ENCODE data around the gene CACNA1A.

Gene CACNA1A

DNA sequence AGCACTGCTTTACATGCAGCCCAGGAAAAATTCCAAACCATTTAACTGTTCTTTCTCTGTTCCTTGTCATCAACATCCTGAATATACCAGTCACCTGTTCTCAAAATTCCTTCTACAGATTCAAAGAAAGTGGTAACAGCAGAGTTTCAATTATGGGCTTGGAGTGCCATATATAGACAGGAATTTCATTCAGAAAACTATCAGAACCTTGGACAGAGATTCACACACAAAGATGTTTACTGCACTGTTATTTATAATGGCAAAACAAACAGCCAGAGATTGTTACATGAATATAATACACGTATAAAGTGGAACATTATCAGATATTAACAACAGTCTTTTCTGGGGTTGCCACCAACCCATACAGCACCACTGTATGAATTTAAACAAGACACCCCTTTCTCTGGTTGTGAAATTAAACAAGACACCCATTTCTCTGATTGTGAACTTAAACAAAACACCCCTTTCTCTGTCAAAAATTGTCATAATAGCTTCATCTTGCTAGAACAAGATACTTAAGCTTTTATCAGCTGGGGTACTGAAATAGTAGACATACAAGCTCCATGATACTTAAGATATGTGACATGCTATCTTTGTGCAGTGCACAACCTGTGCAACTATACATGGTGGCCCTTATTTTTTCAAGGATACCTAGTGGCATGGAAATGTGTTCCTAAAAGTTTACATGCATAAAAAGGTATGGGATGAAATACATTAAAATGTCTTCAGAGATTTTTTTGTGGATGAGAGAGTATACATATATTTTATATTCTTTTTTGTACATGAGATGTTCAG is 12.6 kb downstream of the CACNA1A start:
- no peak for DNase-seq (ENCODE audit: low read depth in 3 of 3, low spot score in 1 of 3)

DNA sequence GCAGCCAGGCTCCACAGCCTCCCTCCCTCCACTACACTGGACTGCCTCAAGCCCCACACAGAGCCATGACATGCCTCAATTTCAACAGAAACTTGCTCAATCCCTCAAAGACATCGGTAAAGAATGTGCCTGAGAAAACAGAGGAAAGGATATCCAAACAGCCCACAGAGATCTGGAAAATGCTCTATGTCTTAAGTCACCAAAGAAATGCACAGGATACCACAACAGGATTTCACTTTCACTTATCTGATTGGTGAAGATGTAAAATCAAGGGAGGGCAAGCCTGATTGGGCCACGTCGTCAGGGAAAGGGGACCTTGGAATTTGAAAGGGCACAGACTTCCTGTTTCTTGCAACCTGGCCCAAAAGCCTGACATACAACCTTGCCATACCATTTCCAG is 14.2 kb downstream of the CACNA1A start:
- no peak for DNase-seq (ENCODE audit: low read depth in 3 of 3, low spot score in 1 of 3)

DNA sequence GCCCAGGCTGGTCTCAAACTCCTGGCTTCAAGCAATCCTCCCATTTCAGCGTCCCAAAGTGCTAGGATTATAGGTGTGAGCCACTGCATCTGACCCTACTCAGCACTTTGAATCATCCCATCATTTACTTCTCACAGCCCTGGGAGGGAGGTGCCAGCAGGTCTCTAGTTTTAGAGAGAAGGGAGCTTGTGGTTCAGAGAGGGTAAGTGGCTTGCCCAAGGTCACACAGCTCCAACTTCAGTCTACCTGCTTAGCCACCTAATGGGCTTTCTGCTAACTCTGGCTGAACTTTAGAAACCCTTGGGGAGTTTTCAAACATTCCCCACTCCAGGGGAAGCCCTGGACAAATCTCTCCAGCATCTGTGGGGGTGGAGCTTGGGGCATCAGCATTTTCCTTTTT is 18.3 kb downstream of the CACNA1A start:
- DNase-seq (ENCODE audit: low read depth in 3 of 3, low spot score in 1 of 3): no peak

DNA sequence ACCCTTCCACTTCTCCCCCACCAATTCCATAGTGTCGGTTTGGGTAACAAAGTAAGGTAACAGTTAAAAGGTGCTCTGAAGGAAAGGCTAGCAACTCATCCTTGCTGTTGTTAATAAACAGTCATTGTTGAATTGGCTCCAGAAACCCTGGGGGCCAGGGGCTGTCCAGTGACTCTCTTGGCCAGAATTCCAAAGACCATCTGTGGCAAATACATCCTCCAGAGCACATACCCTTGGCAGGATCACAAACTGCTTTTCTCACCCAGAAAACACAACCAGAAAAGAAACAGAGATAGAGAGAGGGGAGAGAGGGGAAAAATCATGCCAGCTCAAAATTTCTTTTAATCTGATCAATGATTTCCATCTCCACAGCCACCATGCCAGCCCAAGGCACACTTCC is 22.1 kb downstream of the CACNA1A start:
- no peak for DNase-seq (ENCODE audit: low read depth in 3 of 3, low spot score in 1 of 3)

DNA sequence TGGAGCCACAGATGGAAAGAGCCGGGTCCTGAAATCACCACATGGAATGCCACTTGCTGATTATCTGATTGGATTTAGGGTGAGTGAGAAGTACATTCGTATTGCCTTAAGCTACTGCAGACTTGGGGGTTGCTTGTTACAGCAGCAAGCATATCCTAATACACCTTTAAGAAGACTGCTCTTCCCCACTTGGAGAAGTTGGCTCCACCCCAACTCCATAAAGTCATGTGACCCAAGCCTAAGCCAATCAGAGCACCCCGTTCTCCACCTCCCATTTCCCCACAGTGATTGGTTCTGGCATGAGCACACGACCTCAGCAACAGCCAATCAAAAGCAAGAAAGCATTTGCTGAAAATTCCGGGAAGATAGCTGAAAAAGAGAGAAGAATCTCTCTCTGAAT is 23.1 kb downstream of the CACNA1A start:
- no peak for DNase-seq (ENCODE audit: low read depth in 3 of 3, low spot score in 1 of 3)

DNA sequence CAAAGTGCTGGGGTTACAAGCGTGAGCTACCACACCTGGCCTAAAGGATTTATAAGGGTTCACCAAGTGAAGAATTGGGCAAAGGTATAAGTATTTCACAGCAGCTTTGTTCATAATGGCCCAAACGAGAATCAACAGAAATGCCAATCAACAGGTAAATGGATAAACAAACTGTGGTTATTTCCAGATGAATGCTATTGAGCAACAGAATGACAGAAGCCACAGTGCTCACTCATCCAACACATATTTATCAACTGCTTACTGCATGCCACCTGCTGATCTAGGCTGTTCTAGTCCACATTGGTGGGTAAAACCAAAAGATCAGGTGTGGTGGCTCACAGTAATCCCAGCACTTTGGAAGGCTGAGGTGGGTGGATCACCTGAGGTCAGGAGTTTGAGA is 27.7 kb downstream of the CACNA1A start:
- no peak for DNase-seq (ENCODE audit: low read depth in 3 of 3, low spot score in 1 of 3)

DNA sequence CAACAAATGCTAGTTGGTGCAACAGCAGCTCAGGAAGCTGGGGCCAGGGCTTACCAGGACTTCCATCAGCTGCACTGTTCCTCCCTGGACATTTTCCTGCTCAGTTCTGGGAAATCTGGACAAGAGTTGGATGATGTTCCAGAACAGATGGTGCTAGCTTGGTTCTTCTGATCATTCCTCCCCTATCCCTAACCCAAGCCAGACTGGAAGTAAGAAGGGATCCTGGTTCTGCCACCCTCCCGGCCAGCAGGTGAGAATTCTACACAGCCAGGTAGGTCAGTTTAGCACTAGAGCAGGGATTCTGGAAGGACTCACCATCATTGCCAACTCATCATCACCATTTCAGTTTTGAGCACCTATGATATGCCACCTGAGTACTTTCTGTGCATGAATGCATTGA is 30.2 kb downstream of the CACNA1A start:
- DNase-seq (ENCODE audit: low read depth in 3 of 3, low spot score in 1 of 3): no peak

DNA sequence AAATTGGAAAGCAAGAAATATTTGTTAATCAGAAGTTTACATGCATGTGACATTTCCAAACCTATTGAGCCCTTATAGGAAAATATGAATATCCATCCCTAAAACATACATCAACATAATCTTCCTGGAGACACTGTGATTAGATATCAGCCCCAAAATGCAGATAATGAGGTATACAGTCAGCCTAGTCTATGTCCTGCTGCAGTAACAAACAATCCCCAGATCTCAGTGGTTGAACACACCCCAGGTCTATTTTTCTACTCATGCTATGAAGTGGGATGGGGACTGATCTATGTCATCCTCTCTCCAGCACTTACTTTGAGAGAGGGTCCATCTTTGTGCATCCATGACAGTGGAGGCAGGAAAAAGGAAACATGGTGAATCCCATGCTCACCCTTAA is 31.2 kb downstream of the CACNA1A start:
- DNase-seq (ENCODE audit: low read depth in 3 of 3, low spot score in 1 of 3): no peak

DNA sequence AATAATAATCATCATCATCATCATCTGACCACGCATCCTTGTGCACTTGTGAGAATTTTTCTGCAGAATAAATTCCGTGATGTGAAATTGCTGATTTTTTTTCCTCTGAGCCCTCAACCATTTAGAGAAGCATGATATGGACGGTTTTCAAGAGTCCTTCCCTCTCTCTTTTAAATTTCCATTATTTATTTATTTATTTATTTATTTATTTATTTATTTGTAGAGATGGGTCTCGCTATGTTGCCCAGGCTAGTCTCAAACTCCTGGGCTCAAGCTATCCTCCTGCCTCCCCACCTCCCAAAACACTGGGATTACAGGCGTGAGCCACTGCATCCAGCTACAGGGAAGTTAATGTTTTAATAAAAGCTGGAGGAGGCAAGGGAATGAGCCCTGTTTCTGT is 39.6 kb downstream of the CACNA1A start:
- DNase-seq (ENCODE audit: low read depth in 3 of 3, low spot score in 1 of 3): no peak

DNA sequence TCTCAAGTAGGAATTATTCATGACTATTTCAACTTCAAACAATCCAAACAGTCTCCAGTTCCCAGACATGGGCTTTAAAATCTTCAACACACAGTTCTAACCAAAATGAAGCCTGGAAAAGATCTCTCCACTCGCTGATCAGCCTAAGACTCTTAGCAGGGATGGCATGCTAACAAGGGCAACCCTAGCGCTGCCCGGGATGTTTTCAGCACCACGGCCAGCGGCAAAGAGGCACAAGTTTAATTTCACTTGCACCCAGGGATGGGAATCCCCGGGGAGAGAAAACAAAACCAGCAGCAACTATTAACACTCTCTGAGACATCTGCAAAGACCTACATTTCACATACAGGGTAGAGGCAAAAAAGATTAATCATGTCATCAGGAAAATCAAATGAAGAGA is 43.0 kb downstream of the CACNA1A start:
- DNase-seq (ENCODE audit: low read depth in 3 of 3, low spot score in 1 of 3): no peak

DNA sequence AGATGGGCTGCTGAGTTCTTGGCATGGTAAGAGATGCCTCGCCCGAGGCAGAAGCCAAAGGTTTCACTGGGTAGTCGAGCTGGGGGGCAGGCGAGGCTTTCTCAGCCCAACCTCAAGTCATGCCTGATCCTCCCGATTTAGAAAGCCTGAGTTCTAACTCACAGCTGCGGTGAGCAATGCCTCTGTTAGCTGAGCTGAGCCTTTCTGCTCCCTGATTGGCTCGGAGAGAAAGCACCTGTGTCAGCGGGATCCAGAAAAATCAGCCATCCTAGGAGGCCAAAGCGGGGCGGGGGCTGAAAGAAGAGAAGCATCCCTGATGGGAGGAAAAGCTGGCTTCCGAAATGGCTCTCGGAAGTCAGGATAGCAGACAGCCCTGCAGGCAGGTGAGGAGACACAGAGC is 44.7 kb downstream of the CACNA1A start:
- no peak for DNase-seq (ENCODE audit: low read depth in 3 of 3, low spot score in 1 of 3)

DNA sequence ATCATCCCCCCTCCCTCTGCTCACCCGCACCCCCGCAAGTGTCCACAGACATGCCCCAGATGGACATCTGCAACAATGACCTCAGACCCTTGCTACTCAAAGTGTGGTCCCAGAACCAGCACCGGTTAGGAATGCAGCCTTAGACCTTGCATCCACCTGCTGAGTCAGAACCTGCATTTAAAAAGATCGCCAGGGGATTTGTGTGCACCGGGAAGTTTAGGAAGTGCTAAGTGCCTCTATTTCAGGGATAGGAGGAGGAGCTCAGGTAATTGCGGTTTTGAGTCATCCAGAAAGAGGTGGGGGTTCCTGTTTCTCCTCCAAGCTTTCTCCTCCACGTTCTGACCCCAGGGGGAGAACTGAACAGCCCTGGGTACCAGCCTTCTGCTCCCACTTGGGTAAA is 46.2 kb downstream of the CACNA1A start:
- DNase-seq (ENCODE audit: low read depth in 3 of 3, low spot score in 1 of 3): no peak

DNA sequence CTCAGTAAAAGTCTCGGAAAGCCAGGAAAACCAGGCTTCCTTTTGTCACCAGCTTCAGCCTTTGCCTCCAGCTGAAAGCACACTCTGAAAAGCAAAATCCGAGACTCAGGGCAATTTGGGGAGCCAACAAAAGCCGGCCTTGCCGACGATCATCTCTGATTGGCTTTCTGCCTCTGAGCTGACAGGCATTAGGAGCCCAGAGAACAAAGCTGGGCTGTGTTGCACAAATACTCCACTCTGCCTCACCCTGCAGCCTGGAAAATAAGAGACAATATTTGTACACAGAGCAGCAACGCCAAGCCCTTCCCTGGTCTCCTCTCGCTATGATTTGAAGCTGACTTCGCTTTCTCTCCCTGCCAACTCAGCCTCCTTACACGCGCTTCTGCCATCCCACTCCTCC is 46.9 kb downstream of the CACNA1A start:
- DNase-seq (ENCODE audit: low read depth in 3 of 3, low spot score in 1 of 3): no peak

DNA sequence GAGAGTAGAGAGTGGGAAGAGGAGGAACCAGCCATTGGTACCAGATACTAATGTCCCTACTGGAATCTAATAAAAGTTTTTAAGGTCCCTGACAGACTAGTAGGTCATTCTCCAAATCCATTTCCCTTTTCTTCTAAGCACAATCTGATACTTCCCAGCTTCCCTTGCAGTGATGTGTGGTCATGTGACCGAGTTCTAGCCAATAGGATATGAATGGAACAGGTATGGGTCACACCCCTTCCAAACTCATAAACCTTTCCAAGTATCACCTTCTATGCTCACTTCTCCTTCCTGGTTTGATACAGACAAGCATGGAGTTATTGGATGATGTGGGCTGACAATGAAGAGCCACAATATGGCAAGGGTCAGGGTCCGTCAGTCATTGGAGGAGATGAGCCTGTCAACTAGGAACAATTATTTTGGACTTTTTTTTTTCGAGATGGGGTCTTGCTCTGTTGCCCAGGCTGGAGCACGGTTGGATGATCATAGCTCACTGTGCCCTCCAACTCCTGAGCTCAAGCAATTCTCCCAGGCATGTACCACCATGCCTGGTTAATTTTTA is 54.8 kb downstream of the CACNA1A start:
- no peak for DNase-seq (ENCODE audit: low read depth in 3 of 3, low spot score in 1 of 3)

DNA sequence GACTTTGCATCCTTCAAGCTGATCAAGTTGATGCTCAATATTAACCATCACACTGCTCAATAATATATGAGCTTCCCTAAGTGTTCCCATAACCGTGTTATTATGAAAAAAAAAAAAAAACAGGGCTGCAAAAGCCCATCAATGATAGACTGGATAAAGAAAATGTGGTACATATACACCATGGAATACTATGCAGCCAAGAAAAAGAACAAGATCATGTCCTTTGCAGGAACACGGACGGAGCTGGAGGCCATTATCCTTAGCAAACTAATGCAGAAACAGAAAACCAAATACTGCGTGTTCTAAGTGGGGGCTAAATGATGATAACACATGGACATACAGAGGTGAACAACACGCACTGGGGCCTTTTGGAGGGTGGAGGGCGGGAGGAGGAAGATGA is 58.3 kb downstream of the CACNA1A start:
- DNase-seq (ENCODE audit: low read depth in 3 of 3, low spot score in 1 of 3): no peak

DNA sequence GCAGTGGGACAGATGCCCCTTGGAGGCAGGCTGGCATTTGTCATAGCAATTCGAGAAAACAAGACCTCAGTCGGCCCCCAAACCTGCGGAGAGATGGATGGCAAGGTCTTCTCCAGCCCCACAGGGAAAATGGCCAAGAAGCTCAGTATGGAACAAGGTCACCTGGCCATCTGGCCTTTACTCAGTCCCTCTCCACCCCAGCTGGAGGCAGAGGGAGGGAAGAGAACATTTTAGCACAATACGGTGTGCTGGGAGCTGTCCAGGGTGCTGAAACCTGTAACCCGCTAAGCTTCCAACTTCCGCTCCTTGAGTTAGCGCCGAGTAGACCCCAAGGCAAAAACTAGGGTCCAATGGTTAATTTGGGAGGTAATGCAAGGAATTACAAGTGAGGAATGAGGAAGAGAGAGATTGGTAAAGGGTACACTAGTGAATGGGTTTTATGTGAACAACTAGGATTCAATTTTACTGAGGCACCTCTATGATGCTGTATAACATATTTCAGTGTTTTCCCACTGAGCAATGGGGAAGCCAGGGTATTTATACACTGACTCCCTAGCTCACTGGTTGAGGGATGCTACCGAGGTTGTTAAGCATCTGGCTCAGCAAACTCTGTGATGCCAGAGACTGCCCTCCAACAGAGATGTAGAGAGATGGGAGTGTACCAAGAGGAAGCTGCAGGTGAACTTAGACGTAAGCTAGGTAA is 64.3 kb downstream of the CACNA1A start:
- peak in 1 of 3 donors; percentile 17 for DNase-seq (ENCODE audit: low read depth in 3 of 3, low spot score in 1 of 3)

DNA sequence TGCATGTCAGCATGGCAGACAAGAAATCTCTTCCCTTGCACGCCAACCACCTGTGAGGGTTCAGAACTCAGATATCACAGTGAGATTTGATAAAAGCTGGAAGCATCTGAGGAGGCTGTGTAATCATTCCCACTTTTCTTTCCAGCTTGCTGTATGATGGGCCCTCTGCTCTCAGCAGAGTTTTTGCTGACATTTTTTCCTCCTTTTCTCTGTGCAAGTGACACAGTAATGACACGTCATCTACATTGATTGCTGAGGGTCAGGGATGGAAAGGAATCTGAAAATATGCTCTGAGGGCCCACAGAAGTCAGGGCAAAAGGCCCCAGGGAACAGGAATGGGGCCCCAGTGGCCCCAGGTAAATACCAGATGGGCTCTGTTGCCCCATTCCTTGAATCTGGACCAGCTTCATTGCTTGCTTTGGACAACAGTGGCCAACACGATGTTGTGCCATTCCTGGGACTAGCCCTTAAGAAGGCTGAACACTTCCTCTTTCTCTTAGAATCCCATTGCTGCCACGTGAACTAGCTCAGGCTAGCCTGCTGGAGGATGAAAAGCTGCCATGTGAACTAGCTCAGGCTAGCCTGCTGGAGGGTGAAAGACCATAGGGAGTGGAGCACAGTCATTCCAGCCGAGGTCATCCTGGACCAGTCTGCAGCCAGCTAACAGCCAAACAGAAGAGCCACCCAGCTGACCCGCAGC is 68.2 kb downstream of the CACNA1A start:
- no peak for DNase-seq (ENCODE audit: low read depth in 3 of 3, low spot score in 1 of 3)

DNA sequence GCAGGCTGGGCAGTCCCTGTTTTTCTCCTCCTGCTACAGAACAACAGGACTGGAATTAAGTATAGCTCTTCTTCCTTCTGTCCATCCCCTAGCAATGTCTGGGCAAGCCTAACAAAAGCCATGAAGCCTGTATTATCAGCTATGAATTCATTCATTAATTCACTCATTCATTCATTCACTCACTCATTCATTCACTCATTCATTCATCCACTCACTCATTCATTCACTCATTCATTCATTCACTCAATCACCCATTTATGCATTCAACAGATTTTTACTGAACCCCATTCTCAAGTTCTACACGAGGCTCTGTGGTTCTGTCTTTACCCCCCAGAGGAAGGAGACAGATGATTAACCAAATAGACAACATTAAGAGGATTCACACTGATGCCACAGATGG is 69.9 kb downstream of the CACNA1A start:
- DNase-seq (ENCODE audit: low read depth in 3 of 3, low spot score in 1 of 3): no peak

DNA sequence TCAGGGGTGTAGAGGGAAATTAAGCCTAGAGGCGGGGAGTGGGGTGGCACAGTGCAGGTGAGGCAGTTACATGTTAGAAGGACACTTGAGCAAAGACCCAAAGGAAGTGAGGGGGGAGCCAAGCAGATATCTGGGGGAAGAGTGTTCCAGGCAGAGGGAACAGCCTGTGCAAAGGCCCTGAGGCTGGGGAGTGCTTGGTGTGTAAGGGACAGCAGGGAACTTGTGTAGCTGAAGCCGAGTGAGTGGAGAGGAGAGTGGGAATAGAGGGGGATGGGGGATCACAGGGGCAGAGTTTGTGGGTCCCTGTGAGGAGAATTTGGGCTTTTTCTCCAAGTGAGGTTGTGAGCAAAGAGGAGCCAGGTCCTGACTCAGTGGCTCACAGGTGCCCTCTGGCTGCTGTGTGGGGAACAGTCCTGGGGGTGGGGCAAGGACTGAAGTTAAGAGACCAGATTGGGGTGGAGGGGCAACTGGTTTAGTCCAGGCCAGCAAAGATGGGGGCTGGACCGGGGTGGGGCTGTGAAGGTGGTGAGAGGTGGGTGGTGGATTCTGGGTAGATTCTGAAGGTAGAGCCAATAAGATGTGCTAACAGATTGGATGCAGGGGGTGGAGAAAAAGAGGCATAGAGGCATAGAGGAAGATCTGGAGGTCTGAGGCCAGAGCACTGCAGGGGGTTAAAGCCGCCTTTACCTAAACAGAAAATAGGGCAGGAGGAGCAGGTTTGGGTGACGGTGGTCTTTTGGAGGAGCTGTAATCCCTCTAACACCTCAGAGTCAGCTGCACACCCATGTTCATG is 75.3 kb downstream of the CACNA1A start:
- DNase-seq (ENCODE audit: low read depth in 3 of 3, low spot score in 1 of 3): peak in 2 of 3 donors; percentile 0 to 37

DNA sequence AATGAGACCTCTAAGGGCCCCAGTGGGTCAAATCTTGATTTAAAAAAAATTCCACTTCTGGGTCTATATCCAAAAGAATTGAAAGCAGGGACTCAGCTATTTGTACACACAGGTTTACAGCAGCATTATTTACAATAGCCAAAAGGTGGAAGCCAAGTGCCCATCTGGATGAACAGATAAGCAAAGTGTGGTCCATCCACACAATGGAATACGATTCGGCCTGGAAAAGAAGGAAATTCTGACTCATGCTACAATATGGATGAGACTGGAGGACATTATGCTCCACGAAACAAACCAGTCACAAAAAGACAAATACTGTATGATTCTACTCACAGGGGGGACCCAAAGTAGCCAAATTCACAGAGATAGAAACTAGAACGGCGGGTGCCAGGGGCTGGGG is 76.7 kb downstream of the CACNA1A start:
- DNase-seq (ENCODE audit: low read depth in 3 of 3, low spot score in 1 of 3): no peak

DNA sequence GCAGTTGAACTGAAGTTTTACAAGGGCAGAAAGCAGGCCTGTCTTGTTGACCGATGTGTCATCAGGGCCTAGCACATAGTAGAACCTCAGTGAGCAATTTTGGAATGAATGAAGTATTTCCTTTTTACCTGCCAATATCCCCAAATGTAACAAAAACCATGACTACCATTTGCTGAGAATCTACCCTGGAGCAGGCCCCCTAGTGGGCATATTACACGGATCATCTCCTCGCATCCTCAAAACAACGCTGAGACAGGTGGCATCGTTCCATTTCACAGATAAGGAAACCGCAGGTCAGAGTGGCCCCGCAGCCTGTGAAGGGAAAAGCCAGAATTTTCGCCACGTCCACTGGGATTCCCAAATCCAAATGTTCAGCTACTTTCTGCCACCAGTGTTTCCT is 77.9 kb downstream of the CACNA1A start:
- no peak for DNase-seq (ENCODE audit: low read depth in 3 of 3, low spot score in 1 of 3)

Data from stimulated activated CD4-positive, alpha-beta T cell treated with anti-CD3 and anti-CD28 coated beads, TNF-alpha, amount 100 ng/mL, for 1 hour (primary cell).